Measurements from ENCODE around the gene ERFL.

The ERFL gene

GRCh38 chr19:41936961-41937360, 8.7 kb upstream of the ERFL start:
- no peak for DNase-seq (ENCODE audit: extremely low read depth, low read depth)
- H3K4me3 ChIP-seq (replicated peaks; ENCODE audit: low read depth, low read length), result no peak overlapping the region
- TF ChIP-seq, protein P1, sequence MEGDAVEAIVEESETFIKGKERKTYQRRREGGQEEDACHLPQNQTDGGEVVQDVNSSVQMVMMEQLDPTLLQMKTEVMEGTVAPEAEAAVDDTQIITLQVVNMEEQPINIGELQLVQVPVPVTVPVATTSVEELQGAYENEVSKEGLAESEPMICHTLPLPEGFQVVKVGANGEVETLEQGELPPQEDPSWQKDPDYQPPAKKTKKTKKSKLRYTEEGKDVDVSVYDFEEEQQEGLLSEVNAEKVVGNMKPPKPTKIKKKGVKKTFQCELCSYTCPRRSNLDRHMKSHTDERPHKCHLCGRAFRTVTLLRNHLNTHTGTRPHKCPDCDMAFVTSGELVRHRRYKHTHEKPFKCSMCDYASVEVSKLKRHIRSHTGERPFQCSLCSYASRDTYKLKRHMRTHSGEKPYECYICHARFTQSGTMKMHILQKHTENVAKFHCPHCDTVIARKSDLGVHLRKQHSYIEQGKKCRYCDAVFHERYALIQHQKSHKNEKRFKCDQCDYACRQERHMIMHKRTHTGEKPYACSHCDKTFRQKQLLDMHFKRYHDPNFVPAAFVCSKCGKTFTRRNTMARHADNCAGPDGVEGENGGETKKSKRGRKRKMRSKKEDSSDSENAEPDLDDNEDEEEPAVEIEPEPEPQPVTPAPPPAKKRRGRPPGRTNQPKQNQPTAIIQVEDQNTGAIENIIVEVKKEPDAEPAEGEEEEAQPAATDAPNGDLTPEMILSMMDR (IDR thresholded peaks at IDR 0.05; ENCODE audit: low read depth, low read length, missing control alignments), result no peak

GRCh38 chr19:41936416-41936850, 8.2 kb upstream of the ERFL start:
- no peak for DNase-seq (ENCODE audit: extremely low read depth, low read depth)
- no peak overlapping the region for H3K4me3 ChIP-seq (replicated peaks; ENCODE audit: low read depth, low read length)
- TF ChIP-seq, protein P1 (IDR thresholded peaks at IDR 0.05; ENCODE audit: low read depth, low read length, missing control alignments), result no peak

DNA sequence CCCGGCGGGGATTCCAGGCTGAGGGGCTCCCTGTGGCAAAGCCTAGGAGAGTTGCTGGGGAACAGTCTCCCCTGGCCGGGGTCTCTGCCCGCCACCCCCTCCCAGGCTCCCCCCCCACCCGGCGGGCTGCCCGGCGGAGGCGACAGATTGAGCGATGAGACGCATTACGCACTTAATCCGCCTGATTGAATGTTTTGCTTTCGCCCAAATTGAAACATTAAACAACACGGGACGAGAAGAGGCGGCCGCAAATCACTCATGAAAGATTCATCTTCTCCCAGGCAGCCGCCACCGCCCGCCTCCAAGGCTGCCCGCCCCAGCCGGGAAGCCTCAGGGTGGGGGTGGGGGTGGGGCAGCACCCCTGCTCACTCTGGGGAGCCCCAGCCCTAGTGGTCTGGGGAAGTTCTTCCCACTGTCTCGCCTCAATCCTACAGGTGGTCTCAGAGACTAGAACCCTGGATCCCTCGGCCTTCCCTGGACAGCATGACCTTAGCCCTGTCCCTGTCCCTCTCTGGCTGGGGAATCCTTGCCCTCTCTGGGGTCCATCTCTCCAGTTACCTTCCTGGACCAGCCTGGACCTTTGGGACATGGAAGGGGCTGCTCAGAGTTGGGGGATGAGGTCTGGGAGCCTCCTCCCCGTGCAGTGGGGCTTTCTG, 7.6 kb upstream of the ERFL start:
- no peak for DNase-seq (ENCODE audit: extremely low read depth, low read depth)
- TF ChIP-seq, protein P1 (IDR thresholded peaks at IDR 0.05; ENCODE audit: low read depth, low read length, missing control alignments), result no peak
- no peak overlapping the region for H3K4me3 ChIP-seq (replicated peaks; ENCODE audit: low read depth, low read length)

DNA sequence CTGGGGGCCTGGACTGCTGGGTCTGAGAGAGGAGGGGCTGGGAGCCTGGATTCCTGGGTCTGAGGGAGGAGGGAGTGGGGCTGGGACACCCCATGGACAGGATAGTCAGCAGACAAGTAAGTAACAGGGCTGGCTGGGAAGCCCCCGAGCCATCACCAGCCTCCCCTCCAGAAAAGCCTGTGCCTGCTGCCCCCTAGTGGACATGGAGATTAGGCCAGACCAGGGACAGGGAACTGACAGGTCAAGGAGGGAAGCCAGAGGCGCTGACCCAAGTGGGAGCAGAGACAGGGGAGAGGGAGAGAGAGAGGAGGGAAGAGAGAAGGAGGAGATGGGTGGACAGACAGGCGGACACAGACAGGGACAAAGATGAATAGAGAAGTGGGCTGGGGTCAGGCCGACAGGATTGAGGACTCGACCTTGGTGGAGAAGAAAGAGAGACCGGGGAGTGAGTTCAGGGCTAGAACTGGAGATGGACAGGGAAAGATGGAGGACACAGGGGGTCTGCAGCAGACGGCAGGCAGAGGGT, 6.7 kb upstream of the ERFL start:
- no peak for DNase-seq (ENCODE audit: extremely low read depth, low read depth)
- no peak overlapping the region for H3K4me3 ChIP-seq (replicated peaks; ENCODE audit: low read depth, low read length)
- TF ChIP-seq, protein P1 (IDR thresholded peaks at IDR 0.05; ENCODE audit: low read depth, low read length, missing control alignments), result peak; percentile 97

GRCh38 chr19:41933693-41934426, 5.6 kb upstream of the ERFL start:
- no peak overlapping the region for H3K4me3 ChIP-seq (replicated peaks; ENCODE audit: low read depth, low read length)
- TF ChIP-seq, protein P1 (IDR thresholded peaks at IDR 0.05; ENCODE audit: low read depth, low read length, missing control alignments), result no peak

DNA sequence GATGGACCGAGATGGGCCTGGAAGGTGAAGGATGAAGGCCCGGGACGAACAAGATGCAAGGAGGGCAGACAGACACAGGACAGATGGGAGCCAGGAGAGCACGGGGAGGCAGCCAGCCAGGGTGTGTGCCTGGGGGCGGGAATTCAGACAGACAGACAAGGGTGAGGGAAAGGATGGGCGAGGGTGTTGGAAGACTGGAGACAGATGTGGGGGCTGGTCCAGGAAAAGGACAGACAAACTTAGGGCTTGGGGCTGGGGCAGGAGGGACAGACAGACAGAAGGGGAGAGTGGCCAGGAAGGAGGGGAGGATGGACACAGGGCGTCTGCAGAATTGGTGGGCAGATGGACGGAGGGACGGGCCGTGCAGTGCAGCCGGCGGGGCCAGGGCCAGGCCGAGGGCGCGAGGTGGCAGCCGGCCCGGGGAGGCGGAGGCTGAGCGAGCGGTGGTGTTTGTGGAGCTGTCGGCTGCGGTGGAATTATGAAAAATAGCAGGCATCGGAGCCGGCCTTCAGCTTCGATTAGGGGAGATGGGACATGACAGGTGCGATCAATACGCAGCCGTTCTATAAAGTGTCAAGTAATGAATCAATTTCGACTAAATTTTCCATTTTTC, 4.6 kb upstream of the ERFL start:
- no peak for DNase-seq (ENCODE audit: extremely low read depth, low read depth)
- H3K4me3 ChIP-seq (replicated peaks; ENCODE audit: low read depth, low read length), result no peak overlapping the region

More at GRCh38 chr19:41933693-41934426, 5.6 kb upstream of the ERFL start:
- no peak for DNase-seq (ENCODE audit: extremely low read depth, low read depth)

More for the DNA sequence above, 4.6 kb upstream of the ERFL start:
- TF ChIP-seq, protein P1 (IDR thresholded peaks at IDR 0.05; ENCODE audit: low read depth, low read length, missing control alignments), result no peak
